NB4 (cell line): ENCODE data around the gene DIO1.

ENCODE experiments used
- DNase-seq: peaks from one replicate; pipeline ENCODE4 v3.0.0; 2010; ENCODE audit warnings: low read depth
- H3K4me3 ChIP-seq: one replicate; pipeline ENCODE4 v1.5.1; 2011; ENCODE audit warnings: mild to moderate bottlenecking, low read depth, low read length, moderate library complexity
- CTCF ChIP-seq: IDR thresholded peaks from one replicate; pipeline ENCODE4 v1.5.1; 2012; ENCODE audit warnings: low read depth, low read length
- MAX ChIP-seq: IDR thresholded peaks from 2 replicates; pipeline ENCODE4 v1.6.1; 2011; ENCODE audit warnings: low read depth, low read length
- MYC ChIP-seq: IDR thresholded peaks from 2 replicates; pipeline ENCODE4 v1.6.1; 2011; ENCODE audit warnings: low read depth, low read length
- POLR2A ChIP-seq: IDR thresholded peaks from 2 replicates; pipeline ENCODE4 v1.6.1; 2011; ENCODE audit warnings: mild to moderate bottlenecking; ENCODE audit not compliant: insufficient read length; ENCODE audit errors: extremely low read depth

DIO1 gene

GRCh38 chr1:53899708-53900107 lies 5.7 kb downstream of the DIO1 start:
- DNase-seq, result no peak
- H3K4me3 ChIP-seq, result no peak overlapping the region
- TF ChIP-seq CTCF (no peak), POLR2A (no peak), MAX (no peak), MYC (no peak)

- TF ChIP-seq MYC (no peak), CTCF (no peak), POLR2A (no peak)
- DNase-seq, result no peak
- H3K4me3 ChIP-seq, result no peak overlapping the region
Measured at GRCh38 chr1:53902235-53903138, 8.5 kb downstream of the DIO1 start.

GRCh38 chr1:53905509-53905908 lies 11.5 kb downstream of the DIO1 start:
- no peak overlapping the region for H3K4me3 ChIP-seq
- DNase-seq, result no peak
- TF ChIP-seq MYC (no peak), MAX (no peak), POLR2A (no peak)

- DNase-seq, result no peak
- H3K4me3 ChIP-seq, result no peak overlapping the region
- TF ChIP-seq POLR2A (no peak), CTCF (no peak), MAX (no peak), MYC (no peak)
Measured at GRCh38 chr1:53906121-53906520, 12.1 kb downstream of the DIO1 start.

- no peak for DNase-seq
- TF ChIP-seq POLR2A, result no peak
- no peak for TF ChIP-seq MYC
- no peak for TF ChIP-seq CTCF
- TF ChIP-seq MAX, result no peak
- H3K4me3 ChIP-seq, result no peak overlapping the region
Measured at GRCh38 chr1:53909946-53910345, 16.0 kb downstream of the DIO1 start.

- no peak for DNase-seq
- TF ChIP-seq MYC (no peak), POLR2A (no peak), MAX (no peak), CTCF (no peak)
- H3K4me3 ChIP-seq, result no peak overlapping the region
Measured at GRCh38 chr1:53911442-53911841, 17.5 kb downstream of the DIO1 start.
